ENCODE measurements around the gene AICDA. TPM values are rescaled to one million over a fixed set of nuclear protein-coding genes. Genes with fewer than 3 reads are reported as not detected.

The AICDA gene
- total RNA-seq, 1 donor from 2014 or later = 0.10 TPM

DNA sequence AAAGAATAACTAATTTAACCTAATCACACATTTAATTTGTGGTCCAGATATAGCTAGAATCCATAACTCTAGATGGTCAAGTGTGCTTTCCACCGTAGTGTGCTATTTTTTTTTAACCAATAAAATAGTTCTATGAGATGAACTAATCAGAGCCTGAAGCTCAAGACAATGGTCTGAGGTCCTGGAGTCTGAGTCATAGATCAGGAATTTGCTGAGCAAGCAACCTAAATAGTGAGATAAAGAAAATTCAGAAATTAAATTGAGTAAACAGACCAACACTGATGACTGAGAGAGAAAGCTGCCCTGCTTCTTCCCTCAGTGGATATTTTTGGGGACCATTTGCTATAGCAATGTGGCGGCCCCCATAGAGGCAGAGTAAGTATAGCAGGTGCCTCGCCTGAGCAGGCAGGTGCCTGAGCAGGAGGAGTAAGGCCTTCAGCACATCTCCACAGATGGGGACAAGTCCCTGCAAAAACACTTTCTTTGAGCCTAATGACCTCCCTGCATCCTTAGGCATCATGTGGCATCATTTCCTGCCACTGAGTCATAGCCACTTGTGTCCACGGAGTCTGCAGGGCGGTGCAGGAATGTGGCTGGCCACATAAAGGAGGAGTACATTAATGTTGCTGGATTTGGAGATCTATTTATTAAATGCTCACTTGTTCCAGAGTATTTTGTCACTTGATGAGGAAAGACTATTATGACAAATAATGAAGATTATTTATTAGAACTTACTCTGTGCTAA lies 58.0 kb downstream of the AICDA start:
- DNase-seq = no peak

- no peak for DNase-seq
These were observed 59.5 kb downstream of the AICDA start for GRCh38 chr12:8553088-8553627.

Small RNA genes within 50 kb of the gene (small RNA-seq; reads per million reads assigned to genes)
- gene RF00019 (ENCODE audit: low replicate concordance) (not detected), gene RF00564 (ENCODE audit: low replicate concordance) (not detected)

Other genes with a start within 250 kb of the AICDA start
- not detected for gene CLEC6A, start 156.9 kb downstream of the AICDA start, total RNA-seq
- 0.31 TPM for gene CLEC4D, start 99.4 kb downstream of the AICDA start, total RNA-seq
- gene CLEC4E, start 72.0 kb downstream of the AICDA start, total RNA-seq = not detected
- 100 TPM for gene MFAP5, start 50.0 kb upstream of the AICDA start, total RNA-seq
- gene RIMKLB, start 85.1 kb upstream of the AICDA start, total RNA-seq = 79.8 TPM
- 44.0 TPM for gene A2ML1, start 209.8 kb upstream of the AICDA start, total RNA-seq